Esophagus muscularis mucosa (tissue), 4 donors: Measurements from ENCODE around the gene PYGB. TPM values are rescaled to one million over a fixed set of nuclear protein-coding genes. Genes with fewer than 3 reads are reported as not detected.
"Not testable (repeated sequence)": the region's sequence is repeated elsewhere in the genome, so short reads cannot be mapped to it uniquely, and the experiment has no call there.

ENCODE experiments used
- DNase-seq: peaks from one replicate; pipeline ENCODE4 v3.0.0-alpha.2; 2017; ENCODE audit errors: extremely low spot score
- H3K27ac ChIP-seq, 4 donors: fragments of 200-600 bp; sonication (generic); replicated peaks in 1 of 4; 1 replicate in 3 of 4; 2 replicates in 1 of 4; pipeline ENCODE4 v1.5.1; 2016 to 2019; ENCODE audit warnings: mild to moderate bottlenecking in 1 of 4
- H3K27me3 ChIP-seq, 4 donors: fragments of 200-600 bp; sonication (generic); one replicate each; pipeline versions ENCODE4 v1.5.1 to v1.6.0; 2016 to 2019
- H3K36me3 ChIP-seq, 4 donors: fragments of 200-600 bp; sonication (generic); one replicate each; pipeline ENCODE4 v1.5.1; 2016 to 2019
- H3K4me1 ChIP-seq, 4 donors: fragments of 200-600 bp; sonication (generic); one replicate each; pipeline ENCODE4 v1.5.1; 2016 to 2019
- H3K4me3 ChIP-seq, 4 donors: fragments of 200-600 bp; sonication (generic); 1 replicate in 2 of 4; 2 replicates in 2 of 4; pipeline ENCODE4 v1.5.1; 2016 to 2019; ENCODE audit warnings: mild to moderate bottlenecking in 4 of 4, moderate library complexity in 1 of 4
- H3K9me3 ChIP-seq, 4 donors: fragments of 200-600 bp; sonication (generic); 1 replicate in 3 of 4; 2 replicates in 1 of 4; pipeline ENCODE4 v1.5.1; 2016 to 2019
- EP300 ChIP-seq: sonication (generic); formaldehyde crosslinking; IDR thresholded peaks from one replicate; pipeline ENCODE4 v1.6.1; 2017; ENCODE audit warnings: antibody characterized with exemption
- POLR2A ChIP-seq: fragments of 450-650 bp; IDR thresholded peaks from one replicate; pipeline ENCODE4 v1.6.1; 2017; ENCODE audit warnings: antibody characterized with exemption, moderate library complexity, mild to moderate bottlenecking, low read depth
- POLR2AphosphoS5 ChIP-seq, 2 donors: sonication (generic); formaldehyde crosslinking; IDR thresholded peaks; one replicate each; pipeline ENCODE4 v1.6.1; 2017; ENCODE audit warnings: antibody characterized with exemption in 2 of 2
- WGBS: methylation state at CpG from one replicate; pipeline ENCODE4 v1.1.5; 2018; 5-methylcytosine and 5-hydroxymethylcytosine counted together
- intact Hi-C: fragments of 100-400 bp; cut with DNase I; formaldehyde crosslinking; loops from one replicate; pipeline ENCODE4 v1.15.1; 2023
- total RNA-seq, 4 donors: library from RNA; depleted of rRNA; stranded (reverse); fragments of >200 nt; gene quantifications; one replicate each; pipeline versions ENCODE4 v1.1.0 to v1.2.1, GENCODE V29; 2016
- TF ChIP-seq, protein P1 (sequence below), 3 experiments: fragments of 200-600 bp in 2 of 3; fragments of 450-650 bp in 1 of 3; sonication (generic) in 2 of 3; IDR thresholded peaks; one replicate each; pipeline ENCODE4 v1.5.1; 2017 to 2019; ENCODE audit warnings: antibody characterized with exemption in 3 of 3, mild to moderate bottlenecking in 2 of 3, moderate library complexity in 1 of 3

Gene PYGB
- total RNA-seq, 4 donors from 2014 or later = 398 to 632 (median 462) TPM

DNA sequence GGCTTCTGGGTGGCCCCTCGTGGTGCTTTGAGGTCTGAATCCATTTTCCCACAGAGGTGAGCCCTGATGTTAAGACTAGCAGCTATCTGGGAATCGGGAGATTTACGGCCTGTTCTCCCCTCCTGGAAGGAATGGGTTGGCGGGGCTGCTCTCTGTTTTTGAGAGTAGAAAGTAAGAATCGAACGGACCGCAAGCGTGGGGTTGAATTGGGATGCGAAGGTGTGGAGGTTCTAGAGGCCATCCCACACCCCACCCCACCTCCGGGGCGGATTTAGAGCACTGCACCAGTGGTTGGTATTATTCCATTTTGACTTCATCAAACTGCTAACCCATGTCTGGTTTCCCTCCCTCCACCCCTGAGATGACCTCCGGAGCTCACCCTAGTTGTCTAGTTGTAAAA, 11.5 kb downstream of the PYGB start:
- intact Hi-C loops = no loop called here
- H3K36me3 ChIP-seq = peaks cover 22 to 40% (median 36%) of the 10 kb centered on the region in 4 donors
- H3K9me3 ChIP-seq = no peaks in the 10 kb centered on the region
- H3K27me3 ChIP-seq = no peaks in the 10 kb centered on the region
- WGBS = 90% methylated on average over 12 of the region's 12 CpGs
- peak overlapping the region in 2 of 4 donors; percentile 96 to 98 for H3K27ac ChIP-seq
- TF ChIP-seq POLR2A (no peak), POLR2AphosphoS5 (IDR thresholded peaks at IDR 0.05) (no peak), EP300 (no peak)
- TF ChIP-seq, protein P1, sequence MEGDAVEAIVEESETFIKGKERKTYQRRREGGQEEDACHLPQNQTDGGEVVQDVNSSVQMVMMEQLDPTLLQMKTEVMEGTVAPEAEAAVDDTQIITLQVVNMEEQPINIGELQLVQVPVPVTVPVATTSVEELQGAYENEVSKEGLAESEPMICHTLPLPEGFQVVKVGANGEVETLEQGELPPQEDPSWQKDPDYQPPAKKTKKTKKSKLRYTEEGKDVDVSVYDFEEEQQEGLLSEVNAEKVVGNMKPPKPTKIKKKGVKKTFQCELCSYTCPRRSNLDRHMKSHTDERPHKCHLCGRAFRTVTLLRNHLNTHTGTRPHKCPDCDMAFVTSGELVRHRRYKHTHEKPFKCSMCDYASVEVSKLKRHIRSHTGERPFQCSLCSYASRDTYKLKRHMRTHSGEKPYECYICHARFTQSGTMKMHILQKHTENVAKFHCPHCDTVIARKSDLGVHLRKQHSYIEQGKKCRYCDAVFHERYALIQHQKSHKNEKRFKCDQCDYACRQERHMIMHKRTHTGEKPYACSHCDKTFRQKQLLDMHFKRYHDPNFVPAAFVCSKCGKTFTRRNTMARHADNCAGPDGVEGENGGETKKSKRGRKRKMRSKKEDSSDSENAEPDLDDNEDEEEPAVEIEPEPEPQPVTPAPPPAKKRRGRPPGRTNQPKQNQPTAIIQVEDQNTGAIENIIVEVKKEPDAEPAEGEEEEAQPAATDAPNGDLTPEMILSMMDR (IDR thresholded peaks at IDR 0.05) = no peak
- H3K4me3 ChIP-seq = no peak overlapping the region
- DNase-seq = no peak
- peaks cover 44 to 51% (median 50%) of the 10 kb centered on the region in 4 donors for H3K4me1 ChIP-seq

DNA sequence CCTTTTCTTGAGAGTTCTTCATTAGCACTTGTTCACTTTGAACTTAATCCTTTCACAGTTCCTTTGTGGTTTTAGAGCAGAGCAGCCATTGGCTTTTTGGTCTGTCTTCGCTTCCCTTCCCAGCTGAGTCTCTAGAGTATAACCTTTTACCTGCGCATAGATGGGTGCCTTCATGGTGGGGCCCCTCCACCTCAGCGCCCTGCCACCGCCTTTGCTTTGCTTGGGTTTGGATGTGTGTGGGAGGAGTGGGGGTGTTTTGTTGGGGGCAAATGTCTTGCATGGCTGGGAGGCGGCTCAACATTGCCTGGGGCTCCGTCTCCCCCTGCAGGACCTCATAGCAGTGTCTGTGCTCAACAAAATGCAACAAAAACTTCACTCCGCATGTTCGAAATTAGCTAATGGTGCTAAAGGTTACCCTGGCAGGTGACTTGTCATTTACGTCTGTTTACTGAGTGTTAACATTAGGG, 11.9 kb downstream of the PYGB start:
- intact Hi-C loops = no loop called here
- DNase-seq = no peak
- TF ChIP-seq, protein P1 (IDR thresholded peaks at IDR 0.05) = no peak
- TF ChIP-seq EP300 (no peak), POLR2AphosphoS5 (IDR thresholded peaks at IDR 0.05) (no peak), POLR2A (no peak)
- WGBS = 90% methylated on average over 9 of the region's 9 CpGs
- Histone ChIP-seq H3K9me3 (no peaks in the 10 kb centered on the region), H3K27ac (no peak overlapping the region), H3K4me1 (peaks cover 42 to 47% (median 45%) of the 10 kb centered on the region in 4 donors), H3K4me3 (no peak overlapping the region), H3K36me3 (peaks cover 22 to 40% (median 36%) of the 10 kb centered on the region in 4 donors), H3K27me3 (no peaks in the 10 kb centered on the region)

DNA sequence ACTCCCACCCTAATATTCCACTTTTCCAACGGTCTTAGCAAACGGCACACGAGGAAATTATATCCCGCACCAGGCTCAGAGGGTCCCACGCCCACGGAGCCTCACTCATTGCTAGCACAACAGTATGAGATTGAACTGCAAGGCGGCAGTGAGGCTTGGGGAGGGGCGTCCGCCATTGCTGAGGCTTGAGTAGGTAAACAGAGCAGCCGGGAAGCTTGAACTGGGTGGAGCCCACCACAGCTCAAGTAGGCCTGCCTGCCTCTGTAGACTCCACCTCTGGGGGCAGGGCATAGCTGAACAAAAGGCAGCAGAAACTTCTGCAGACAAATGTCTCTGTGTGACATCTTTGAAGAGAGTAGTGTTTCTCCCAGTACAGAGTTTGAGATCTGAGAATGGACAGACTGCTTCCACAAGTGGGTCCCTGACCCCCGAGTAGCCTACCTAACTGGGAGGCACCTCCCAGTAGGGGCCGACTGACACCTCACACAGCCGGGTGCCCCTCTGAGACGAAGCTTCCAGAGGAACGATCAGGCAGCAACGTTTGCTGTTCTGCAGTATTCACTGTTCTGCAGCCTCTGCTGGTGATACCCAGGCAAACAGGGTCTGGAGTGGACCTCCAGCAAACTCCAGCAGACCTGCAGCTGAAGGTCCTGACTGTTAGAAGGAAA, 13.0 kb downstream of the PYGB start:
- H3K9me3 ChIP-seq, H3K4me3 ChIP-seq, intact Hi-C loops, H3K27ac ChIP-seq, DNase-seq, H3K27me3 ChIP-seq: not testable (repeated sequence)
- peaks cover 22 to 37% (median 32%) of the 10 kb centered on the region in 4 donors for H3K36me3 ChIP-seq
- 89% methylated on average over 8 of the region's 16 CpGs for WGBS
- H3K4me1 ChIP-seq = peaks cover 31 to 36% (median 35%) of the 10 kb centered on the region in 4 donors

DNA sequence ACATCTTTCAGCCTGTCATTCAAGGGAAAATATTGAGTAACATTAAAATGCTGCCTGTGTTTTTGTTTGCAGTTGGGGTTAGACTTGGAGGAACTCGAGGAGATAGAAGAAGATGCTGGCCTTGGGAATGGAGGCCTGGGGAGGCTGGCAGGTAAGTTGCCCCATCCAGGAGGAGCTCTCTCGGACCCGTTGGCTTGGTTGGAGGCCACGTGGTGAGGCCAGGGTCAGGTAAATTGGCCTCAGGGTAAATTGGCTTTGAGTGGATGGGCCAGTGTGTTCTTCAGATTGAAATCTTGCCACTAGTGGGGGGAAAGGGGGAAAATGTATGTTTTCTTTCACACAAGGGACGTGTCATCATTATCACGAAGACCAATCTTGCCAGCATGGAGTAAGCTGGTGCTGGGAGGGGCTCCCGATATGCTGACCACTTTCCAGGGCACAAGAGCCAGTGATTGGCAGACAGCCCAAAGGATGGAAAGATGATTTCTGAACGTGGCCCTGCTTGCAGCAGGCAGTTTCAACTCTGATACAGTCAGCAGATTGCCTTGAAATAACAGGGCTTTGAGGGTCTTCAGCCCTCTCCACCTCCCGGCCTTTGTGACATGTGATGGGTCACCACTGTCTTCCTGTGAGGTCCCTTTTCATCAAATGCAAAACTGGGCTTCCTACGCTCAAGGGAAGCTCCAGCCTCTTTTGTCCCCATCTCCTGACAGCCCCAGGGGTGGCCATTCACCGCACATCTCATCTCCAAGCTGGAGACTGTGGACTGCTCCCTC, 21.4 kb downstream of the PYGB start:
- 82% methylated on average over 11 of the region's 11 CpGs for WGBS
- no peaks in the 10 kb centered on the region for H3K27me3 ChIP-seq
- no peak overlapping the region for H3K4me3 ChIP-seq
- TF ChIP-seq POLR2A (no peak), POLR2AphosphoS5 (IDR thresholded peaks at IDR 0.05) (no peak), EP300 (no peak)
- TF ChIP-seq, protein P1 (IDR thresholded peaks at IDR 0.05) = no peak
- H3K9me3 ChIP-seq = no peaks in the 10 kb centered on the region
- intact Hi-C loops = no loop called here
- peaks cover 32 to 62% (median 48%) of the 10 kb centered on the region in 4 donors for H3K4me1 ChIP-seq
- peaks cover 21 to 63% (median 48%) of the 10 kb centered on the region in 4 donors for H3K36me3 ChIP-seq
- H3K27ac ChIP-seq = peak overlapping the region; percentile 30 to 86 (median 49)
- no peak for DNase-seq

DNA sequence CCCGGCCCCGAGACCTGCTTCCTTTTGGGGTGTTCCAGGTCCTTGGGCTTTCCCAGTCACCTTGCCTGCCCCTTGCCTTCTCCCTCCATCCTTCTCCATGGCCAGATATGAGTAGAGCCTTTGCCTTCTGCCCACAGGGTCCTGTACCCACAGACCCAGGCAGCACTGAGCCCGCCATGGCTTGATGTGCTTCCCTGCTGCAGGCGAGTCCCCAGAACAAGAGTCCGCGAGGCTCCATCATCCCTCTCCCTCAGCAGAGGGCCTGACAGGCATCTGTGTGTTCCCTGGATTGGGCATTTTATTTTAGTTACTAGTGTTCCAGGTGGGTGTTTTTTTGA, 21.9 kb downstream of the PYGB start:
- intact Hi-C loops = no loop called here
- no peak for DNase-seq
- peaks cover 26 to 68% (median 54%) of the 10 kb centered on the region in 4 donors for H3K36me3 ChIP-seq

More for the DNA sequence above, 21.9 kb downstream of the PYGB start:
- peaks cover 36 to 67% (median 53%) of the 10 kb centered on the region in 4 donors for H3K4me1 ChIP-seq
- H3K27me3 ChIP-seq = no peaks in the 10 kb centered on the region
- no peak overlapping the region for H3K4me3 ChIP-seq
- TF ChIP-seq POLR2A (no peak), POLR2AphosphoS5 (IDR thresholded peaks at IDR 0.05) (no peak), EP300 (no peak)
- TF ChIP-seq, protein P1 (IDR thresholded peaks at IDR 0.05) = no peak
- H3K27ac ChIP-seq = peak overlapping the region; percentile 30 to 86 (median 49)
- 92% methylated on average over 6 of the region's 6 CpGs for WGBS
- H3K9me3 ChIP-seq = no peaks in the 10 kb centered on the region
